Endothelial cell of umbilical vein (primary cell): ENCODE measurements around the gene CRYGN. TPM values are rescaled to one million over a fixed set of nuclear protein-coding genes. Genes with fewer than 3 reads are reported as not detected.

Experiments
- BruUV-seq: library from RNA; stranded (reverse); fragments of 400-500 nt; replicated peaks from 2 replicates; lab custom pipeline; 2021; lab: Mats Ljungman, UMichigan
- CTCF ChIA-PET: fragments of 300-600, 350-600 bp; sonication (Branson Sonifier 250); formaldehyde crosslinking; loops from one replicate; lab custom pipeline; 2021; ENCODE audit warnings: antibody characterized with exemption, inconsistent platforms; lab: Charles Lee
- POLR2A ChIA-PET: fragments of 300-600, 350-600 bp; sonication (Branson Sonifier 250); formaldehyde crosslinking; loops from one replicate; lab custom pipeline; 2021; ENCODE audit warnings: antibody characterized with exemption, inconsistent platforms; lab: Charles Lee
- DNase-seq: peaks from one replicate; pipeline ENCODE4 v3.0.0-alpha.2; 2011; ENCODE audit warnings: low read depth, low spot score
- FAIRE-seq: peaks from 2 replicates; lab custom pipeline; 2011; peaks lifted over from hg19 to GRCh38; lab: Jason Lieb, UNC
- H2AFZ ChIP-seq: 2 replicates; pipeline ENCODE4 v1.6.0; 2012; ENCODE audit warnings: low read depth, low read length, control low read depth, inconsistent platforms
- H3K27ac ChIP-seq: 2 replicates; pipeline ENCODE4 v1.5.1; 2011; ENCODE audit warnings: low read depth, mild to moderate bottlenecking, control low read depth, low read length, moderate library complexity; ENCODE audit not compliant: insufficient read depth
- H3K27me3 ChIP-seq, 2 experiments: 2 replicates each; pipeline versions ENCODE4 v1.6.0 to v1.6.1; 2011; ENCODE audit warnings: low read length in 2 of 2, mixed read lengths in 1 of 2; ENCODE audit not compliant: control insufficient read depth in 2 of 2, insufficient read depth in 2 of 2
- H3K36me3 ChIP-seq, 2 experiments: 2 replicates in 1 of 2; 3 replicates in 1 of 2; pipeline ENCODE4 v1.5.1; 2011; ENCODE audit warnings: low read length in 2 of 2, mild to moderate bottlenecking in 1 of 2, moderate library complexity in 1 of 2; ENCODE audit not compliant: control insufficient read depth in 2 of 2, insufficient read depth in 2 of 2; ENCODE audit errors: extremely low read depth in 1 of 2
- H3K4me1 ChIP-seq: 3 replicates; pipeline ENCODE4 v1.5.1; 2011; ENCODE audit warnings: mild to moderate bottlenecking, low read length; ENCODE audit not compliant: control insufficient read depth, insufficient read depth; ENCODE audit errors: extremely low read depth
- H3K4me2 ChIP-seq: 2 replicates; pipeline ENCODE4 v1.6.1; 2011; ENCODE audit warnings: low read length, control low read depth, mixed read lengths; ENCODE audit not compliant: insufficient read depth
- H3K4me3 ChIP-seq, 3 experiments: fragments of 200-600 bp in 1 of 3; sonication (generic), shearing (Covaris generic) in 1 of 3; replicated peaks in 1 of 3; 2 replicates each; pipeline ENCODE4 v1.5.1; 2011 to 2016; ENCODE audit warnings: control low read depth in 3 of 3, low read length in 3 of 3, mild to moderate bottlenecking in 2 of 3, inconsistent platforms in 1 of 3, low read depth in 1 of 3, moderate library complexity in 1 of 3; ENCODE audit not compliant: insufficient read depth in 1 of 3
- H3K79me2 ChIP-seq: 2 replicates; pipeline ENCODE4 v1.6.0; 2012; ENCODE audit warnings: low read length, inconsistent platforms; ENCODE audit not compliant: control insufficient read depth, insufficient read depth
- H3K9ac ChIP-seq: replicated peaks from 2 replicates; pipeline ENCODE3; 2011; ENCODE audit warnings: low read length, control low read depth; ENCODE audit not compliant: insufficient read depth; ENCODE audit errors: extremely low read depth
- H3K9me1 ChIP-seq: replicated peaks from 3 replicates; pipeline ENCODE4 v1.6.0; 2011; ENCODE audit warnings: mild to moderate bottlenecking, low read length; ENCODE audit not compliant: control insufficient read depth, insufficient read depth; ENCODE audit errors: extremely low read depth
- H3K9me3 ChIP-seq: replicated peaks from 2 replicates; pipeline ENCODE4 v1.5.1; 2012; ENCODE audit warnings: low read length, inconsistent platforms; ENCODE audit not compliant: control insufficient read depth, insufficient read depth
- H4K20me1 ChIP-seq: replicated peaks from 2 replicates; pipeline ENCODE3; 2011; ENCODE audit warnings: mild to moderate bottlenecking, low read length; ENCODE audit not compliant: control insufficient read depth, insufficient read depth; ENCODE audit errors: extremely low read depth
- EZH2 ChIP-seq: IDR thresholded peaks from 2 replicates; pipeline ENCODE4 v1.6.1; 2012; ENCODE audit warnings: borderline replicate concordance, low read depth, mild to moderate bottlenecking, moderate library complexity, low read length, inconsistent platforms; ENCODE audit not compliant: severe bottlenecking
- FOS ChIP-seq: IDR thresholded peaks from 2 replicates; pipeline ENCODE4 v1.6.1; 2011; ENCODE audit warnings: mild to moderate bottlenecking, low read length, moderate library complexity, borderline replicate concordance; ENCODE audit not compliant: insufficient read depth
- GATA2 ChIP-seq: IDR thresholded peaks from 2 replicates; pipeline ENCODE4 v1.7.0; 2011; ENCODE audit warnings: low read depth, mild to moderate bottlenecking, moderate library complexity, mixed read lengths, low read length; ENCODE audit not compliant: insufficient read length, insufficient read depth
- JUN ChIP-seq: IDR thresholded peaks from 2 replicates; pipeline ENCODE4 v1.6.1; 2011; ENCODE audit warnings: borderline replicate concordance, low read depth; ENCODE audit not compliant: insufficient read length, insufficient read depth
- MAX ChIP-seq: IDR thresholded peaks from 2 replicates; pipeline ENCODE4 v1.6.1; 2011; ENCODE audit not compliant: insufficient read depth, insufficient read length
- MYC ChIP-seq: IDR thresholded peaks from one replicate; pipeline ENCODE4 v1.6.1; 2011; ENCODE audit warnings: mild to moderate bottlenecking, low read depth, low read length
- POLR2A ChIP-seq: IDR thresholded peaks from 2 replicates; pipeline ENCODE4 v1.6.1; 2012; ENCODE audit warnings: low read depth, mild to moderate bottlenecking, control low read depth, low read length
- POLR2AphosphoS5 ChIP-seq: IDR thresholded peaks from 2 replicates; pipeline ENCODE4 v1.6.1; 2012; ENCODE audit warnings: low read depth, mild to moderate bottlenecking, control low read depth, low read length, moderate library complexity; ENCODE audit not compliant: insufficient read depth
- dilution Hi-C: fragments of 300-500 bp; cut with MboI; formaldehyde crosslinking; loops from one replicate; pipeline ENCODE4 v1.15.0; 2019; ENCODE audit warnings: low sequenced_read_pairs; ENCODE audit not compliant: extremely low pct_ligation_motif_present
- intact Hi-C: fragments of 100-400 bp; cut with micrococcal nuclease; formaldehyde crosslinking; loops from one replicate; pipeline ENCODE4 v1.10.0; 2022
- polyA plus RNA-seq, 4 experiments: library from polyadenylated mRNA; depleted of rRNA in 3 of 4; stranded (reverse) in 3 of 4; unstranded in 1 of 4; fragments of >200 nt; gene quantifications; 2 replicates each; pipeline versions ENCODE4 v1.2.1 to v1.2.3, GENCODE V29; 2011 to 2012; ENCODE audit warnings: missing spikeins in 1 of 4
- total RNA-seq: library from RNA; stranded (reverse); gene quantifications from 2 replicates; pipeline ENCODE4 v1.2.3, GENCODE V29; 2021
- TF ChIP-seq, protein P1 (sequence below), 2 donors: IDR thresholded peaks; 1 replicate in 1 of 2; 2 replicates in 1 of 2; pipeline ENCODE4 v1.5.1; 2011; ENCODE audit warnings: low read length in 2 of 2, mild to moderate bottlenecking in 2 of 2, moderate library complexity in 2 of 2, control low read depth in 1 of 2, inconsistent platforms in 1 of 2, low read depth in 1 of 2; ENCODE audit not compliant: insufficient read depth in 1 of 2; ENCODE audit errors: extremely low read depth in 1 of 2

The CRYGN gene
- total and polyA plus RNA-seq, 2 donors (not counting 3 experiments of a cell fraction or from before 2014, with no cell fraction given) = not detected

- H3K4me1 ChIP-seq = no peaks in the 10 kb centered on the region
- intact Hi-C loops = no loop called here
- no peaks in the 10 kb centered on the region for H4K20me1 ChIP-seq
- DNase-seq (no peak), FAIRE-seq (no peak)
- no peak overlapping the region for H3K27ac ChIP-seq
- H3K27me3 ChIP-seq = peaks cover 16 to 27% of the 10 kb centered on the region in 2 experiments
- no peak overlapping the region for H2AFZ ChIP-seq
- dilution Hi-C loops = no loop called here
- no peaks in the 10 kb centered on the region for H3K79me2 ChIP-seq
- ChIA-PET CTCF (interaction anchor here (1.4 kb wide), 1 partner anchor 68 kb away, joined by 3 read pairs; no protein-coding TSS in a partner anchor), POLR2A (no interaction called here)
- H3K9ac ChIP-seq = no peak overlapping the region
- peaks cover 0 to 15% of the 10 kb centered on the region in 2 experiments for H3K36me3 ChIP-seq
- H3K9me3 ChIP-seq = no peaks in the 10 kb centered on the region
- H3K4me2 ChIP-seq = no peak overlapping the region
- H3K4me3 ChIP-seq = no peak overlapping the region
- no TSS peak for BruUV-seq
- TF ChIP-seq JUN (no peak), FOS (no peak), POLR2A (no peak), MYC (no peak), EZH2 (no peak), POLR2AphosphoS5 (no peak), GATA2 (no peak), MAX (no peak)
- TF ChIP-seq, protein P1, sequence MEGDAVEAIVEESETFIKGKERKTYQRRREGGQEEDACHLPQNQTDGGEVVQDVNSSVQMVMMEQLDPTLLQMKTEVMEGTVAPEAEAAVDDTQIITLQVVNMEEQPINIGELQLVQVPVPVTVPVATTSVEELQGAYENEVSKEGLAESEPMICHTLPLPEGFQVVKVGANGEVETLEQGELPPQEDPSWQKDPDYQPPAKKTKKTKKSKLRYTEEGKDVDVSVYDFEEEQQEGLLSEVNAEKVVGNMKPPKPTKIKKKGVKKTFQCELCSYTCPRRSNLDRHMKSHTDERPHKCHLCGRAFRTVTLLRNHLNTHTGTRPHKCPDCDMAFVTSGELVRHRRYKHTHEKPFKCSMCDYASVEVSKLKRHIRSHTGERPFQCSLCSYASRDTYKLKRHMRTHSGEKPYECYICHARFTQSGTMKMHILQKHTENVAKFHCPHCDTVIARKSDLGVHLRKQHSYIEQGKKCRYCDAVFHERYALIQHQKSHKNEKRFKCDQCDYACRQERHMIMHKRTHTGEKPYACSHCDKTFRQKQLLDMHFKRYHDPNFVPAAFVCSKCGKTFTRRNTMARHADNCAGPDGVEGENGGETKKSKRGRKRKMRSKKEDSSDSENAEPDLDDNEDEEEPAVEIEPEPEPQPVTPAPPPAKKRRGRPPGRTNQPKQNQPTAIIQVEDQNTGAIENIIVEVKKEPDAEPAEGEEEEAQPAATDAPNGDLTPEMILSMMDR (IDR thresholded peaks at IDR 0.05; ENCODE audit: extremely low read depth in 1 of 2, insufficient read depth in 1 of 2, low read depth in 1 of 2, low read length in 2 of 2) = no peak
- H3K9me1 ChIP-seq = no peaks in the 10 kb centered on the region
These were observed 60.3 kb downstream of the CRYGN start for GRCh38 chr7:151379534-151380198.
